Parathyroid adenoma (tissue), 2 donors: ENCODE data around the gene STARD3NL.

Experiments
- H2AFZ ChIP-seq: fragments of 300-600 bp; sonication (generic); one replicate; pipeline ENCODE4 v1.7.0; 2017; ENCODE audit warnings: antibody characterized with exemption, mild to moderate bottlenecking
- H3K27ac ChIP-seq: fragments of 300-600 bp; sonication (generic); one replicate; pipeline ENCODE4 v1.7.0; 2017
- H3K27me3 ChIP-seq: fragments of 300-600 bp; sonication (generic); one replicate; pipeline ENCODE4 v1.7.0; 2017; ENCODE audit warnings: low read length; ENCODE audit not compliant: control insufficient read depth, insufficient read depth
- H3K36me3 ChIP-seq: fragments of 300-600 bp; sonication (generic); one replicate; pipeline ENCODE4 v1.7.0; 2017; ENCODE audit warnings: low read length; ENCODE audit not compliant: control insufficient read depth, insufficient read depth
- H3K4me1 ChIP-seq: fragments of 300-600 bp; sonication (generic); one replicate; pipeline ENCODE4 v1.7.0; 2017; ENCODE audit warnings: control low read depth
- H3K4me2 ChIP-seq: fragments of 300-600 bp; sonication (generic); one replicate; pipeline ENCODE4 v1.7.0; 2017; ENCODE audit warnings: low read length
- H3K4me3 ChIP-seq: fragments of 300-600 bp; sonication (generic); one replicate; pipeline ENCODE4 v1.7.0; 2017; ENCODE audit warnings: low read depth, low read length
- H3K79me2 ChIP-seq: fragments of 300-600 bp; sonication (generic); one replicate; pipeline ENCODE4 v1.7.0; 2017; ENCODE audit warnings: control low read depth
- H3K9ac ChIP-seq: fragments of 300-600 bp; sonication (generic); one replicate; pipeline ENCODE4 v1.7.0; 2017; ENCODE audit warnings: mild to moderate bottlenecking
- H3K9me3 ChIP-seq: fragments of 300-600 bp; sonication (generic); one replicate; pipeline ENCODE4 v1.7.0; 2017; ENCODE audit warnings: low read length; ENCODE audit not compliant: control insufficient read depth
- TF ChIP-seq, protein P1 (sequence below): fragments of 300-600 bp; sonication (generic); IDR thresholded peaks from one replicate; pipeline ENCODE4 v1.7.0; 2017; ENCODE audit warnings: antibody characterized with exemption, mild to moderate bottlenecking
- donor health status: primary hyperparathyroidism.

STARD3NL gene

DNA sequence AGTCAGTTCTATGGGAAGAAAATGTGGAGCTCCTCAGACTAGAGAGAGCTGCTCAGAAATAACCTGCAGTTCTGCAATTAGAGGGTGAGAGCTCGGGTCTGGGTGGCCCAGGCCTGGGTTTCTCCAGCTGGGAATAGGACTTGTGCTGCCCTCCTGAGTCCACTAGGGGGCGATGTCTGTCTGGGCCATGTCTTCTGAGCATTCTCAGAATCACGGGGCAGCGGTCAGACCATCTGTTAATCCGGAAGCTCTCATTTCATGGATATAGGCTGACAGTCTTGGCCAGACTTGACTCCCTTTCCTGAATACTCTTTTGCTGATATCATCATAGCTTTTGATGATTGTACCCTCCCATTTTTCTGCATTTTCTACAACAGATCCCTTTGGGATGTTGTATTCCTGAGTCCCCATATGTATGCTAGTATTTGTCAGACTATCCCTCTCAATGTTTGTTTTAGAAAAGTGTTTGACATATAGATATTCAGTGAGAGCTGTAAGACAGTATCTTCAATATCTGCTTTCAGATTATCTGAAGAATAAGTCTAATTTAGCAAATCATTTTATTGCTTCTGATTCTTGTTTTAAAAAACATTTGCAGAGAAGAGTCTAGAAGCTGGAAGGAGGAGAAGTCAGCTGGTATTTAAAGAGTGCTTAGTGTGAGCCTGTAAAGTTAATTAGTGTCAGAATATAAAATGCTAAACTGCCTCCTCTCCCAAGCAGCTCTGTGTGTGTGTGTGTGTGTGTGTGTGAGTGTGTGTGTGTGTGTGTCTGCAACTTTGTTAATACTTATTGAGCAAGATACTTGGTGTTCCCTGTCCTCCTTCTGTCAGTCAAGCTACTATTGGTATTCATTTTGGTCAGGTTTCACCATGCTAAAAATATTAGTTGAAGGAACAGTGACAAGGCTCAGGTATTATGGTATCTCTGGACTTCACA, 38.0 kb downstream of the STARD3NL start:
- H3K27ac ChIP-seq, result no peak overlapping the region
- no peaks in the 10 kb centered on the region for H3K36me3 ChIP-seq
- TF ChIP-seq, protein P1, sequence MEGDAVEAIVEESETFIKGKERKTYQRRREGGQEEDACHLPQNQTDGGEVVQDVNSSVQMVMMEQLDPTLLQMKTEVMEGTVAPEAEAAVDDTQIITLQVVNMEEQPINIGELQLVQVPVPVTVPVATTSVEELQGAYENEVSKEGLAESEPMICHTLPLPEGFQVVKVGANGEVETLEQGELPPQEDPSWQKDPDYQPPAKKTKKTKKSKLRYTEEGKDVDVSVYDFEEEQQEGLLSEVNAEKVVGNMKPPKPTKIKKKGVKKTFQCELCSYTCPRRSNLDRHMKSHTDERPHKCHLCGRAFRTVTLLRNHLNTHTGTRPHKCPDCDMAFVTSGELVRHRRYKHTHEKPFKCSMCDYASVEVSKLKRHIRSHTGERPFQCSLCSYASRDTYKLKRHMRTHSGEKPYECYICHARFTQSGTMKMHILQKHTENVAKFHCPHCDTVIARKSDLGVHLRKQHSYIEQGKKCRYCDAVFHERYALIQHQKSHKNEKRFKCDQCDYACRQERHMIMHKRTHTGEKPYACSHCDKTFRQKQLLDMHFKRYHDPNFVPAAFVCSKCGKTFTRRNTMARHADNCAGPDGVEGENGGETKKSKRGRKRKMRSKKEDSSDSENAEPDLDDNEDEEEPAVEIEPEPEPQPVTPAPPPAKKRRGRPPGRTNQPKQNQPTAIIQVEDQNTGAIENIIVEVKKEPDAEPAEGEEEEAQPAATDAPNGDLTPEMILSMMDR, result peak; percentile 90
- no peak overlapping the region for H3K9ac ChIP-seq
- H3K9me3 ChIP-seq, result no peaks in the 10 kb centered on the region
- no peaks in the 10 kb centered on the region for H3K4me1 ChIP-seq
- H3K4me2 ChIP-seq, result no peak overlapping the region
- H3K4me3 ChIP-seq, result no peak overlapping the region
- H3K79me2 ChIP-seq, result no peaks in the 10 kb centered on the region
- H2AFZ ChIP-seq, result peak overlapping the region; percentile 4
- H3K27me3 ChIP-seq, result no peaks in the 10 kb centered on the region

DNA sequence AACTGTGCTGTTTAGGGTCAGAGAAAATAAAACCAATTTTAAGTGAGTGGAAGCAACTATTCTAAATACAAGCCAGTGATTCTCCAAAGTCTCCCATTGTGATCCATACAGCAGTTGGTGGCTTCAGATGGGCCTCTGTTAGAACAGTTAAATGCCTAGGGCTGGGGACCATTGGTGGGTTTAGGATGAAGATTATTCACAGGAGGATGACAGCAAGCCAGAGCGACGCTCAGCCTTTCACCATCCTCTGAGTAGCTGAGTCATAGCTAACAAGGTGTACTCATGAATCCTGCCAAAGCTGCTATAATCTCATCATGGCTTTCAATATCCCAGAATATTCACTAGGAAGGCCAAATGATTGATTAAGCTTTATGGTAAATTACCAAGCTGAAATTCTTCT, 39.6 kb downstream of the STARD3NL start:
- no peaks in the 10 kb centered on the region for H3K36me3 ChIP-seq

DNA sequence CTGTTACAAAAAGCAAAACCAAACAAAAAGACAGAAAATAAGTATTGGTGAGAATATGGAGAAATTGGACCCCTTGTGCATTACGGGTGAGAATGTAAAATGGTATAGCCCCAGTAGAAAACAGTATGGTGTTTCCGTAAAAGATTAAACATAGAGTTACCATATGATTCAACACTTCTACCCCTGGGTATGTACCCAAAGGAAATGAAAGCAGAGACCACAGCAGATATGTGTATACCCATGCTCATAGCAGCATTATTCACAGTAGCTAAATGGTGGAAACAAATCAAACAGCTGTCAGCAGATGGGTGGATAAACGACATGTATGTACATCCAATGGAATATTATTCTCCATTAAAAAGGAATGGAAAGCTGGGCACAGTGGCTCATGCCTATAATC, 42.4 kb downstream of the STARD3NL start:
- Histone ChIP-seq H3K4me3 (no peak overlapping the region), H3K9ac (no peak overlapping the region), H3K9me3 (no peaks in the 10 kb centered on the region), H3K27ac (no peak overlapping the region), H3K4me1 (no peaks in the 10 kb centered on the region), H3K36me3 (no peaks in the 10 kb centered on the region), H3K79me2 (no peaks in the 10 kb centered on the region), H3K27me3 (no peaks in the 10 kb centered on the region), H3K4me2 (no peak overlapping the region), H2AFZ (no peak overlapping the region)
- TF ChIP-seq, protein P1, result no peak

More for the DNA sequence above, 39.6 kb downstream of the STARD3NL start:
- H3K4me2 ChIP-seq, result no peak overlapping the region
- H3K4me3 ChIP-seq, result no peak overlapping the region
- no peaks in the 10 kb centered on the region for H3K4me1 ChIP-seq
- H2AFZ ChIP-seq, result no peak overlapping the region
- H3K79me2 ChIP-seq, result no peaks in the 10 kb centered on the region
- no peak overlapping the region for H3K9ac ChIP-seq
- TF ChIP-seq, protein P1, result no peak
- no peaks in the 10 kb centered on the region for H3K9me3 ChIP-seq
- H3K27me3 ChIP-seq, result no peaks in the 10 kb centered on the region
- H3K27ac ChIP-seq, result no peak overlapping the region

DNA sequence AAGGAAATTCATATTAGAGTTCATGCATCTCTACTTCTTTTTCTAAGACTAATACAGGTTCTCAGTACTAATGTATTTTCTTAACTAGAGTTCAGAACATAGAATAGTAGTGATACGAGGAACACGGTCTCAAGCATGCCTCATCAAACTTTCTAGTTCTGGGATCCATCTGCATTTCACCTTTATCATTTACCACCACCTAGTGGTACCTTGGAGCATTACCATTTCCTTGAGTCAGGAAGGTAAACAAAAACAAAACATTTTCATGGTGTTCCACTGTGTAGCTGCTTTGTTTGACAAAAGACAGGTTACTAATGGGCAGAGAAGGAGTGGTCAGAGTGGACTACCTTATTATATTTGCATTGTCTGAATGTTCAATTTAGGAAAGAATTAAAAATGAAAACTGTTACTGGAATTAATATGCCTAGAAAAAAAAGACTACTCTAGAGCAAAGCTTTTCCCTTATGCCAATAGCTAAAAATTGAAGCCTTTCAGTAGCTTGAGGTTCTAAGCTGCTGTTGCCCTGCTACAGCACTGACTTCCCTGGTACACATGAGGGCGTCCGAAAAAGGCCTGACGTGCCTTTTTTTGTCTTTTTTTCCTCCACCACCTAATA, 44.5 kb downstream of the STARD3NL start:
- Histone ChIP-seq H3K4me2 (no peak overlapping the region), H3K27ac (no peak overlapping the region), H3K27me3 (no peaks in the 10 kb centered on the region), H3K79me2 (no peaks in the 10 kb centered on the region), H2AFZ (no peak overlapping the region), H3K4me1 (no peaks in the 10 kb centered on the region), H3K4me3 (no peak overlapping the region), H3K36me3 (no peaks in the 10 kb centered on the region), H3K9me3 (no peaks in the 10 kb centered on the region), H3K9ac (no peak overlapping the region)
- TF ChIP-seq, protein P1, result peak; percentile 94
